Suprapubic skin (tissue), 4 donors: ENCODE results near the gene DACH2. TPM values are rescaled to one million over a fixed set of nuclear protein-coding genes. Genes with fewer than 3 reads are reported as not detected.

ENCODE experiments used
- DNase-seq, 2 donors: peaks; one replicate each; pipeline ENCODE4 v3.0.0-alpha.2; 2019; ENCODE audit warnings: low spot score in 2 of 2
- H3K27ac ChIP-seq: fragments of 200-600 bp; sonication (generic); one replicate; pipeline ENCODE4 v1.5.1; 2019
- H3K27me3 ChIP-seq: fragments of 200-600 bp; sonication (generic); one replicate; pipeline ENCODE4 v1.5.1; 2019
- H3K36me3 ChIP-seq: fragments of 200-600 bp; sonication (generic); one replicate; pipeline ENCODE4 v1.5.1; 2019
- H3K4me1 ChIP-seq: fragments of 200-600 bp; sonication (generic); one replicate; pipeline ENCODE4 v1.5.1; 2019
- H3K4me3 ChIP-seq: fragments of 200-600 bp; sonication (generic); one replicate; pipeline ENCODE4 v1.5.1; 2019; ENCODE audit warnings: mild to moderate bottlenecking
- H3K9me3 ChIP-seq: fragments of 200-600 bp; sonication (generic); one replicate; pipeline ENCODE4 v1.5.1; 2019
- EP300 ChIP-seq: sonication (generic); formaldehyde crosslinking; IDR thresholded peaks from one replicate; pipeline ENCODE4 v1.6.1; 2017; ENCODE audit warnings: antibody characterized with exemption
- POLR2A ChIP-seq, 2 donors: fragments of 450-650 bp; IDR thresholded peaks; one replicate each; pipeline ENCODE4 v1.6.1; 2017; ENCODE audit warnings: antibody characterized with exemption in 2 of 2, mild to moderate bottlenecking in 2 of 2, moderate library complexity in 2 of 2
- POLR2AphosphoS5 ChIP-seq, 3 donors: sonication (generic); formaldehyde crosslinking; IDR thresholded peaks; one replicate each; pipeline ENCODE4 v1.6.1; 2017; ENCODE audit warnings: antibody characterized with exemption in 3 of 3
- WGBS: methylation state at CpG from one replicate; pipeline ENCODE4 v1.1.5; 2018; 5-methylcytosine and 5-hydroxymethylcytosine counted together
- total RNA-seq, 4 donors: library from RNA; depleted of rRNA; stranded (reverse); fragments of >200 nt; gene quantifications; one replicate each; pipeline ENCODE4 v1.1.0, GENCODE V29; 2016
- TF ChIP-seq, protein P1 (sequence below), 2 donors: fragments of 200-600 bp in 1 of 2; fragments of 450-650 bp in 1 of 2; sonication (generic) in 1 of 2; IDR thresholded peaks; one replicate each; pipeline ENCODE4 v1.5.1; 2016 to 2019; ENCODE audit warnings: antibody characterized with exemption in 2 of 2, mild to moderate bottlenecking in 1 of 2, moderate library complexity in 1 of 2

Gene DACH2
- total RNA-seq, 4 donors from 2014 or later = 0.25 to 0.32 TPM; not detected in 2

DNA sequence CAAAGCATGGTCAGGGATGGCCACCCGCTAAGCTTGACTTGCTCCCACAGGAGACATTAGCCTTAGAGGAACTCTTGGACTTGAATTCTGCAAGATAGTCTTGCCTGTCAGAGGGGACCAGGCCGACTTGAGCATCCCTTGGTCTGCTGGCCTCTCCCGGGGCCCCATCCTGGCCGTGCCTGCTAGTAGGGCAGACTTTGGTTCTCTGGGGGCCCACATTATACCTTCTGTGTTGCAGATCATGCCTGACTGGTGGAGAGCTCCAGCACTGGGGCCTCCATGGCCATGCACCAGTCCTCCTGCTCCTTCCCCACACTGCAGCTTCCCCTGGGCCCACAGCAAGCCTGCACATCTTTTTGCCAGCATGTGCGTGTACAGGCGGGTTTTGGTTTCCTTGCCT, 46.5 kb downstream of the DACH2 start:
- no peaks in the 10 kb centered on the region for H3K36me3 ChIP-seq
- H3K27ac ChIP-seq = no peak overlapping the region
- TF ChIP-seq POLR2AphosphoS5 (IDR thresholded peaks at IDR 0.05) (no peak), EP300 (no peak), POLR2A (IDR thresholded peaks at IDR 0.05) (no peak)
- TF ChIP-seq, protein P1, sequence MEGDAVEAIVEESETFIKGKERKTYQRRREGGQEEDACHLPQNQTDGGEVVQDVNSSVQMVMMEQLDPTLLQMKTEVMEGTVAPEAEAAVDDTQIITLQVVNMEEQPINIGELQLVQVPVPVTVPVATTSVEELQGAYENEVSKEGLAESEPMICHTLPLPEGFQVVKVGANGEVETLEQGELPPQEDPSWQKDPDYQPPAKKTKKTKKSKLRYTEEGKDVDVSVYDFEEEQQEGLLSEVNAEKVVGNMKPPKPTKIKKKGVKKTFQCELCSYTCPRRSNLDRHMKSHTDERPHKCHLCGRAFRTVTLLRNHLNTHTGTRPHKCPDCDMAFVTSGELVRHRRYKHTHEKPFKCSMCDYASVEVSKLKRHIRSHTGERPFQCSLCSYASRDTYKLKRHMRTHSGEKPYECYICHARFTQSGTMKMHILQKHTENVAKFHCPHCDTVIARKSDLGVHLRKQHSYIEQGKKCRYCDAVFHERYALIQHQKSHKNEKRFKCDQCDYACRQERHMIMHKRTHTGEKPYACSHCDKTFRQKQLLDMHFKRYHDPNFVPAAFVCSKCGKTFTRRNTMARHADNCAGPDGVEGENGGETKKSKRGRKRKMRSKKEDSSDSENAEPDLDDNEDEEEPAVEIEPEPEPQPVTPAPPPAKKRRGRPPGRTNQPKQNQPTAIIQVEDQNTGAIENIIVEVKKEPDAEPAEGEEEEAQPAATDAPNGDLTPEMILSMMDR (IDR thresholded peaks at IDR 0.05) = no peak
- no peak for DNase-seq
- WGBS = 84% methylated on average over 6 of the region's 6 CpGs
- H3K9me3 ChIP-seq = no peaks in the 10 kb centered on the region
- no peak overlapping the region for H3K4me3 ChIP-seq
- no peaks in the 10 kb centered on the region for H3K27me3 ChIP-seq
- H3K4me1 ChIP-seq = no peaks in the 10 kb centered on the region

DNA sequence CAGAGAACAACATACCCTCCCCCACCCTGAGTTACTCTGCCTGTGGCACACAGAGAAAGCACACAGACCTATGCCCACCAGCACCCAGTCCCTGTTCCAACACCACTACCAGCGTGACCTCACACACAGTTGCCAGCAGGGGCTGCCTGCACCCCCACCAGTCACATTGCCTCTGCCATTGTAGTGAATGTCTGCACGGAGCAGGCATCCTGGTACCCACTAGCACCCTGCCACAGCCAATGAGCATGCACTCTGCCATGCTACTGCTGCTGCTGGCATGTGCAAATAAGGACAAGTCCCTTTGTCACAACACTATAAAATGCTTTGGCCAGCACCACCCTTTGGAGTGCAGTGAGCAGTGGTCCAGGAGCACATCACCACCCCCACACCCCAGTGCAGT, 47.1 kb downstream of the DACH2 start:
- Histone ChIP-seq H3K9me3 (no peaks in the 10 kb centered on the region), H3K27me3 (no peaks in the 10 kb centered on the region), H3K36me3 (no peaks in the 10 kb centered on the region), H3K4me3 (no peak overlapping the region), H3K27ac (no peak overlapping the region), H3K4me1 (no peaks in the 10 kb centered on the region)
- 75% methylated on average over 1 of the region's 2 CpGs for WGBS
- TF ChIP-seq EP300 (no peak), POLR2A (IDR thresholded peaks at IDR 0.05) (no peak), POLR2AphosphoS5 (IDR thresholded peaks at IDR 0.05) (no peak)
- TF ChIP-seq, protein P1 (IDR thresholded peaks at IDR 0.05) = no peak
- no peak for DNase-seq

DNA sequence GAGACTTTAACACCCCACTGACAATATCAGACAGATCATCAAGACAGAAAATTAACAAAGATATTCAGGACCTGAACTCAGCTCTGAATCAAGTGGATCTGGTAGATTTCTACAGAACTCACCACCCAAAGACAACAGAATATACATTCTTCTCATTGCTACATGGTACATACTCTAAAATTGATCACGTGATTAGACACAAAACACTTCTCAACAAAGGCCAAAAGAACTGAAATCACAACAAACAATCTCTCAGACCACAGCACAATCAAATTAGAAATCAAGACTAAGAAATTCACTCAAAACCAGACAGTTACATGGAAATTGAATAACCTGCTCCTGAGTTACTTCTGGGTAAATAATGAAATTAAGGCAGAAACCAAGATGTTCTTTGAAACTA, 49.6 kb downstream of the DACH2 start:
- no peak for DNase-seq
- Histone ChIP-seq H3K27me3 (no peaks in the 10 kb centered on the region), H3K9me3 (no peaks in the 10 kb centered on the region), H3K36me3 (no peaks in the 10 kb centered on the region), H3K27ac (no peak overlapping the region), H3K4me3 (no peak overlapping the region), H3K4me1 (no peaks in the 10 kb centered on the region)
- TF ChIP-seq POLR2A (IDR thresholded peaks at IDR 0.05) = no peak
- no peak for TF ChIP-seq EP300
- TF ChIP-seq POLR2AphosphoS5 (IDR thresholded peaks at IDR 0.05) = no peak
- TF ChIP-seq, protein P1 (IDR thresholded peaks at IDR 0.05) = no peak
- 52% methylated on average over 1 of the region's 1 CpG for WGBS

DNA sequence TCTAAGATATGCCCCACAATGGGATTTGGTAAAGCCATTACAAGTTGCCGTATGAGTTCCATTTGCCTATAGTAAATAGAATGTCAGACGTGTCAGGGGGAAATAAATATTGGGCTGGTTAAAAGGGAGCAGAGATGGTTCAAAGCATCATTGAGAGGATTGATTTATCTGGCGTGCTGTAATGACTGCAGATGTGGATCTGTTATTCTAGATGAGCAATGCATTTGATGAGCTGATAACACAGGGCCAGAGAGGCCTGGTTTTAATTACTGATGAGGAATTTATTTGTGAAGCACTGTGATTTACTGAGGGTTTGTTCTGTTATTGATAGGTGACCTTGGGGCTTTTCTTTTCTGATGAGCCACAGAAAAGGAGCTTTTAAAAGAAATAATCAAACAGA, 62.5 kb downstream of the DACH2 start:
- no peak overlapping the region for H3K4me3 ChIP-seq
- H3K27me3 ChIP-seq = no peaks in the 10 kb centered on the region
- H3K27ac ChIP-seq = no peak overlapping the region
- H3K36me3 ChIP-seq = no peaks in the 10 kb centered on the region
- TF ChIP-seq POLR2AphosphoS5 (IDR thresholded peaks at IDR 0.05) (no peak), POLR2A (IDR thresholded peaks at IDR 0.05) (no peak), EP300 (no peak)
- TF ChIP-seq, protein P1 (IDR thresholded peaks at IDR 0.05) = no peak
- WGBS = 42% methylated on average over 3 of the region's 3 CpGs
- H3K9me3 ChIP-seq = no peaks in the 10 kb centered on the region
- H3K4me1 ChIP-seq = no peaks in the 10 kb centered on the region
- no peak for DNase-seq

DNA sequence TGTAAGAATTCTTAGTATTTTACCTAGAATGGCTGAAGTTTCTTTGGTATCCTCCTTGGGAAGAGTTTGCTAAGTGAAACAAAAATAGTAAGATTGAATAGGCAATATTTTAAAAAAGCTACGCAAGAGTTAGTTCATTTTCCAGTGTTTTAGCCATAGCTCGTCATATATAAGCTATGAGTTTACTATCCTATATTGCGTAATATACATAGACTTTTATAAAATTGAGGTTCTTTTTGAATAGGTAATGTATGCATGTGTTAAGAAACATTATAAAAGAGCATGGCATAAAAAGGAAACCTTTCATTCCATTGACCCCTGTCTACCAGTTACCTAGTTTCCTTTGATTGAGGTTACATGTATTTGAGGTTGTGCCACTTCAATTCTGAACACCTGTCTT, 67.0 kb downstream of the DACH2 start:
- no peaks in the 10 kb centered on the region for H3K36me3 ChIP-seq
- H3K9me3 ChIP-seq = no peaks in the 10 kb centered on the region
- H3K4me3 ChIP-seq = no peak overlapping the region
- TF ChIP-seq, protein P1 (IDR thresholded peaks at IDR 0.05) = no peak
- TF ChIP-seq EP300 = no peak
- TF ChIP-seq POLR2AphosphoS5 (IDR thresholded peaks at IDR 0.05) = no peak
- no peak for TF ChIP-seq POLR2A (IDR thresholded peaks at IDR 0.05)
- no peak overlapping the region for H3K27ac ChIP-seq
- no peaks in the 10 kb centered on the region for H3K4me1 ChIP-seq
- no peaks in the 10 kb centered on the region for H3K27me3 ChIP-seq
- DNase-seq = no peak
- 78% methylated on average over 3 of the region's 3 CpGs for WGBS
